B cell (primary cell): ENCODE measurements around the gene SPATA2. TPM values are rescaled to one million over a fixed set of nuclear protein-coding genes. Genes with fewer than 3 reads are reported as not detected.

Source experiments
- ATAC-seq: fragments of 200-7000 bp; cut with Tn5 transposase; one replicate; pipeline ENCODE4 v1.10.0; 2021; ENCODE audit warnings: low read depth, mild to moderate bottlenecking, moderate number of reproducible peaks, moderate library complexity
- CTCF ChIA-PET: fragments of 350-600 bp; sonication (Branson Sonifier 250); formaldehyde crosslinking; loops from one replicate; lab custom pipeline; 2021; ENCODE audit warnings: antibody characterized with exemption, inconsistent platforms; lab: Charles Lee
- POLR2A ChIA-PET: fragments of 350-600 bp; sonication (Branson Sonifier 250); formaldehyde crosslinking; loops from one replicate; lab custom pipeline; 2021; ENCODE audit warnings: antibody characterized with exemption; lab: Charles Lee
- DNase-seq: peaks from one replicate; pipeline ENCODE4 v3.0.0; 2013
- H2AFZ ChIP-seq: 2 replicates; pipeline ENCODE4 v1.6.1; 2012; ENCODE audit warnings: mild to moderate bottlenecking, low read depth, low read length; ENCODE audit not compliant: insufficient read depth, poor library complexity, severe bottlenecking
- H3K27ac ChIP-seq, 2 donors: 1 replicate in 1 of 2; 2 replicates in 1 of 2; pipeline ENCODE4 v1.5.1; 2012 to 2013; ENCODE audit warnings: low read length in 2 of 2, mild to moderate bottlenecking in 2 of 2, moderate library complexity in 1 of 2
- H3K27me3 ChIP-seq, 4 experiments: fragments of 200-600 bp in 1 of 4; sonication (generic) in 1 of 4; replicated peaks in 1 of 4; 1 replicate in 2 of 4; 2 replicates in 2 of 4; pipeline versions ENCODE4 v1.6.1 to v1.7.0; 2013 to 2016; ENCODE audit warnings: low read length in 3 of 4, mild to moderate bottlenecking in 2 of 4, mixed read lengths in 1 of 4, moderate library complexity in 1 of 4; ENCODE audit not compliant: insufficient read depth in 4 of 4, control insufficient read depth in 3 of 4; ENCODE audit errors: control extremely low read depth in 1 of 4
- H3K36me3 ChIP-seq, 2 experiments: replicated peaks in 1 of 2; 1 replicate in 1 of 2; 2 replicates in 1 of 2; pipeline versions ENCODE4 v1.6.1 to v1.7.1; 2013; ENCODE audit warnings: low read length in 1 of 2; ENCODE audit not compliant: insufficient read depth in 2 of 2, control insufficient read depth in 1 of 2; ENCODE audit errors: control extremely low read depth in 1 of 2, extremely low read depth in 1 of 2
- H3K4me1 ChIP-seq, 2 donors: fragments of 200-600 bp in 1 of 2; sonication (generic) in 1 of 2; 1 replicate in 1 of 2; 2 replicates in 1 of 2; pipeline versions ENCODE4 v1.5.1 to v1.6.1; 2013 to 2017; ENCODE audit warnings: low read length in 2 of 2; ENCODE audit not compliant: control insufficient read depth in 2 of 2, insufficient read depth in 2 of 2
- H3K4me2 ChIP-seq: replicated peaks from 2 replicates; pipeline ENCODE3; 2012; ENCODE audit warnings: mild to moderate bottlenecking, low read depth, low read length; ENCODE audit not compliant: poor library complexity, severe bottlenecking
- H3K4me3 ChIP-seq, 5 experiments: fragments of 200-600 bp in 1 of 5; sonication (generic) in 1 of 5; 1 replicate in 3 of 5; 2 replicates in 2 of 5; pipeline versions ENCODE4 v1.5.1 to v1.7.0; 2011 to 2016; ENCODE audit warnings: low read length in 4 of 5, mild to moderate bottlenecking in 4 of 5, low read depth in 2 of 5, control low read depth in 1 of 5, moderate library complexity in 1 of 5; ENCODE audit not compliant: insufficient read depth in 1 of 5; ENCODE audit errors: control extremely low read depth in 1 of 5, extremely low read depth in 1 of 5
- H3K79me2 ChIP-seq: fragments of 200-600 bp; sonication (generic); one replicate; pipeline ENCODE4 v1.6.0; 2016; ENCODE audit warnings: low read length; ENCODE audit not compliant: control insufficient read depth, insufficient read depth
- H3K9ac ChIP-seq: fragments of 200-600 bp; sonication (generic); 2 replicates; pipeline ENCODE4 v1.6.1; 2017; ENCODE audit warnings: mild to moderate bottlenecking, low read length, moderate library complexity
- H3K9me3 ChIP-seq, 3 donors: one replicate each; pipeline versions ENCODE4 v1.6.1 to v1.7.1; 2013; ENCODE audit warnings: low read length in 2 of 3; ENCODE audit not compliant: control insufficient read depth in 2 of 3, insufficient read depth in 1 of 3; ENCODE audit errors: control extremely low read depth in 1 of 3
- H4K20me1 ChIP-seq: 2 replicates; pipeline ENCODE4 v1.6.0; 2012; ENCODE audit warnings: mild to moderate bottlenecking, low read length; ENCODE audit not compliant: insufficient read depth, control insufficient read depth, poor library complexity, severe bottlenecking
- H3K27ac Mint-ChIP-seq: one replicate; pipeline ENCODE4 v1.8.0; 2021; ENCODE audit warnings: mixed read lengths
- H3K27me3 Mint-ChIP-seq: one replicate; pipeline ENCODE4 v1.8.0; 2021; ENCODE audit warnings: mixed read lengths
- H3K4me1 Mint-ChIP-seq: one replicate; pipeline ENCODE4 v1.8.0; 2021; ENCODE audit warnings: mixed read lengths
- H3K4me3 Mint-ChIP-seq: one replicate; pipeline ENCODE4 v1.8.0; 2021; ENCODE audit warnings: mixed read lengths
- H3K9me3 Mint-ChIP-seq: one replicate; pipeline ENCODE4 v1.8.0; 2022; ENCODE audit warnings: mixed read lengths; ENCODE audit not compliant: insufficient read depth
- EZH2 ChIP-seq: IDR thresholded peaks from 2 replicates; pipeline ENCODE4 v1.6.1; 2012; ENCODE audit warnings: borderline replicate concordance, low read depth, mild to moderate bottlenecking, moderate library complexity, low read length; ENCODE audit not compliant: insufficient read depth, poor library complexity, severe bottlenecking
- WGBS: methylation state at CpG from one replicate; pipeline ENCODE4 v1.1.5; 2013; ENCODE audit warnings: missing lambda C conversion rate; ENCODE audit not compliant: insufficient coverage; 5-methylcytosine and 5-hydroxymethylcytosine counted together
- intact Hi-C: fragments of 100-400 bp; cut with micrococcal nuclease; formaldehyde crosslinking; loops from one replicate; pipeline ENCODE4 v1.10.0; 2022
- polyA plus RNA-seq: library from polyadenylated mRNA; depleted of rRNA; stranded (reverse); fragments of >200 nt; gene quantifications from 2 replicates; pipeline ENCODE4 v1.2.3, GENCODE V29; 2012
- total RNA-seq, 2 donors: library from RNA; stranded (reverse); fragments of 120-200 nt in 1 of 2; gene quantifications; 1 replicate in 1 of 2; 2 replicates in 1 of 2; pipeline versions ENCODE4 v1.2.3 to v1.2.4, GENCODE V29; 2013 to 2022
- TF ChIP-seq, protein P1 (sequence below): fragments of 200-600 bp; IDR thresholded peaks from one replicate; pipeline ENCODE4 v1.8.0; 2022; ENCODE audit warnings: antibody characterized with exemption, mild to moderate bottlenecking

Gene SPATA2
- total and polyA plus RNA-seq, 2 donors (not counting 1 experiment from before 2014, with no cell fraction given): 10.7 to 20.0 TPM

DNA sequence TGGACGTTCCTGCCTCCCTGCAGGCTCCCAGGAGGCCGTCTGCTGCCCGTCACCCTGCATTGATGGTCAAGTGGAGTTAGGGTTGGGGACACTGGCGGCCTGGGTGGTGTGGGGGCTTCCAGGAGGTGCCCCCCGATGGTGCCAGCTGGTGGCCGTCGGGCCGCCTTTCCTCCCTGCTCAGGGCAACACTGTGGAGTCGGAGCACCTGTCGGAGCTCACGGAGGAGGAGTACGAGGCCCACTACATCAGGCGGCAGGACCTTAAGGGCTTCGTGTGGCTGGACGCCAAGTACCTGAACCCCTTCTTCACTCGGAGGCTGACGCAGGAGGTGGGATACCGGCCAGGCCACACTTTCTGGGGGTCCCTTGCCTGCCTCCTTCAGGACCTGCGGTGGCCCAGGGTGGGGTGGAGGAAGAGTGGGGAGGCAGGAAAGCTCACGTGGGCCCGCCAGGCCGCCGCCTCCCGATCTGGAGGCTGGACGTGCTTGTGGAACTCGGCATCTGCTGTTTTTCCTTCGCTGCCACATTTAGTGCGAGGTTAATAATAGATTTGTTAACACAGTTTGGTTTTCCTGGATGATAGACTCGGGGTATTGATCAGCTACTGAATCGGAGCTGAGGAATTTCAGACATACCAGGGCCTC lies 28.6 kb downstream of the SPATA2 start:
- Histone ChIP-seq H3K4me2 (no peak overlapping the region), H3K9me3 (no peaks in the 10 kb centered on the region), H4K20me1 (no peaks in the 10 kb centered on the region), H3K4me1 (no peaks in the 10 kb centered on the region), H3K27me3 (no peaks in the 10 kb centered on the region), H3K36me3 (peaks cover 0 to 52% of the 10 kb centered on the region in 2 experiments), H2AFZ (no peak overlapping the region), H3K79me2 (no peaks in the 10 kb centered on the region), H3K4me3 (no peak overlapping the region), H3K9ac (no peak overlapping the region), H3K27ac (no peak overlapping the region)
- 97% methylated on average over 30 of the region's 30 CpGs for WGBS
- H3K4me1 Mint-ChIP-seq: peaks cover 4% of the 10 kb centered on the region
- no peak overlapping the region for H3K27ac Mint-ChIP-seq
- H3K27me3 Mint-ChIP-seq: no peaks in the 10 kb centered on the region
- ChIA-PET POLR2A (interaction anchor here (0.6 kb wide), 1 partner anchor 1709 kb away, joined by 3 read pairs; no protein-coding TSS in a partner anchor), CTCF (interaction anchor here (0.8 to 1.8 kb wide), 4 partner anchors 10 to 295 kb away, joined by 3 to 4 read pairs (median 3); no protein-coding TSS in a partner anchor)
- DNase-seq: no peak
- H3K4me3 Mint-ChIP-seq: no peak overlapping the region
- intact Hi-C loops: no loop called here
- H3K9me3 Mint-ChIP-seq: no peaks in the 10 kb centered on the region
- TF ChIP-seq, protein P1, sequence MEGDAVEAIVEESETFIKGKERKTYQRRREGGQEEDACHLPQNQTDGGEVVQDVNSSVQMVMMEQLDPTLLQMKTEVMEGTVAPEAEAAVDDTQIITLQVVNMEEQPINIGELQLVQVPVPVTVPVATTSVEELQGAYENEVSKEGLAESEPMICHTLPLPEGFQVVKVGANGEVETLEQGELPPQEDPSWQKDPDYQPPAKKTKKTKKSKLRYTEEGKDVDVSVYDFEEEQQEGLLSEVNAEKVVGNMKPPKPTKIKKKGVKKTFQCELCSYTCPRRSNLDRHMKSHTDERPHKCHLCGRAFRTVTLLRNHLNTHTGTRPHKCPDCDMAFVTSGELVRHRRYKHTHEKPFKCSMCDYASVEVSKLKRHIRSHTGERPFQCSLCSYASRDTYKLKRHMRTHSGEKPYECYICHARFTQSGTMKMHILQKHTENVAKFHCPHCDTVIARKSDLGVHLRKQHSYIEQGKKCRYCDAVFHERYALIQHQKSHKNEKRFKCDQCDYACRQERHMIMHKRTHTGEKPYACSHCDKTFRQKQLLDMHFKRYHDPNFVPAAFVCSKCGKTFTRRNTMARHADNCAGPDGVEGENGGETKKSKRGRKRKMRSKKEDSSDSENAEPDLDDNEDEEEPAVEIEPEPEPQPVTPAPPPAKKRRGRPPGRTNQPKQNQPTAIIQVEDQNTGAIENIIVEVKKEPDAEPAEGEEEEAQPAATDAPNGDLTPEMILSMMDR: no peak
- no peak for TF ChIP-seq EZH2
- no peak for ATAC-seq

GRCh38 chr20:49885558-49886332 lies 29.6 kb downstream of the SPATA2 start:
- 96% methylated on average over 16 of the region's 16 CpGs for WGBS
- no peak for ATAC-seq
- H3K79me2 ChIP-seq: no peaks in the 10 kb centered on the region
- DNase-seq: no peak
- ChIA-PET CTCF (interaction anchor here (1.4 to 1.8 kb wide), 2 partner anchors 26 kb away, joined by 3 to 4 read pairs; no protein-coding TSS in a partner anchor), POLR2A (interaction anchor here (0.6 kb wide), 1 partner anchor 1710 kb away, joined by 3 read pairs; no protein-coding TSS in a partner anchor)
- H3K27me3 ChIP-seq: no peaks in the 10 kb centered on the region
- no peaks in the 10 kb centered on the region for H3K4me1 ChIP-seq
- no peak overlapping the region for H3K9ac ChIP-seq
- Mint-ChIP-seq H3K27me3 (no peaks in the 10 kb centered on the region), H3K27ac (no peak overlapping the region), H3K9me3 (no peaks in the 10 kb centered on the region), H3K4me3 (no peak overlapping the region), H3K4me1 (peaks cover 4% of the 10 kb centered on the region)
- no peak overlapping the region for H2AFZ ChIP-seq
- TF ChIP-seq, protein P1: no peak
- no peak for TF ChIP-seq EZH2
- H3K4me3 ChIP-seq: no peak overlapping the region
- intact Hi-C loops: no loop called here
- peaks cover 0 to 51% of the 10 kb centered on the region in 2 experiments for H3K36me3 ChIP-seq
- H3K27ac ChIP-seq: no peak overlapping the region
- H4K20me1 ChIP-seq: no peaks in the 10 kb centered on the region
- no peaks in the 10 kb centered on the region for H3K9me3 ChIP-seq
- no peak overlapping the region for H3K4me2 ChIP-seq
